Measurements from ENCODE around the gene PAXIP1.

DNA sequence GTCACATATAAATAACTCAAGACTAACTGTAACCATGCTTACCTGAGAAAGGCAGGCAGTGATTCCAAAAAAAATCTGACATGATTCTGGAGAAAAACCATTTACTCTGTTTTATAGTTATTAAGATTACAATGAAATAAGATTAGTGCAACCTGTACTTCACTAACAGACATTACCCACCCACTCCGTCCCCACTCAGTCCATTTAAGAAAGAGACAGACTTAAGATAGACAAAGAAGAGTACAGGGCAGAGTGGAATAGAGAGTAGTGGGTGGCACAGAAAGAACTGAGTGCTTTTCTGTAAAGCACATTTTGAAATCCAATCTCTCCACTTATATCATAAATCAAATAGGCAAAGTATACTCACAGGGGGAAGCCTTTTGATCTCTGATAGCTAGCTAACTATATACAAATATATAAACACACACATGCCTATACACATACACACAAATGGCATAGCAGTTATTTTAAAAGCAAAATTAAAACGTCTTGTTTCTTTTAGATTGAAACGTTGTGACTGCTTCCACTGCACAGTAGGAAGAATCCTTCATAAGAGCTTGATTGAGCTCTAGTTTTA lies 11.9 kb downstream of the PAXIP1 start:
- TF ChIP-seq, protein P1, sequence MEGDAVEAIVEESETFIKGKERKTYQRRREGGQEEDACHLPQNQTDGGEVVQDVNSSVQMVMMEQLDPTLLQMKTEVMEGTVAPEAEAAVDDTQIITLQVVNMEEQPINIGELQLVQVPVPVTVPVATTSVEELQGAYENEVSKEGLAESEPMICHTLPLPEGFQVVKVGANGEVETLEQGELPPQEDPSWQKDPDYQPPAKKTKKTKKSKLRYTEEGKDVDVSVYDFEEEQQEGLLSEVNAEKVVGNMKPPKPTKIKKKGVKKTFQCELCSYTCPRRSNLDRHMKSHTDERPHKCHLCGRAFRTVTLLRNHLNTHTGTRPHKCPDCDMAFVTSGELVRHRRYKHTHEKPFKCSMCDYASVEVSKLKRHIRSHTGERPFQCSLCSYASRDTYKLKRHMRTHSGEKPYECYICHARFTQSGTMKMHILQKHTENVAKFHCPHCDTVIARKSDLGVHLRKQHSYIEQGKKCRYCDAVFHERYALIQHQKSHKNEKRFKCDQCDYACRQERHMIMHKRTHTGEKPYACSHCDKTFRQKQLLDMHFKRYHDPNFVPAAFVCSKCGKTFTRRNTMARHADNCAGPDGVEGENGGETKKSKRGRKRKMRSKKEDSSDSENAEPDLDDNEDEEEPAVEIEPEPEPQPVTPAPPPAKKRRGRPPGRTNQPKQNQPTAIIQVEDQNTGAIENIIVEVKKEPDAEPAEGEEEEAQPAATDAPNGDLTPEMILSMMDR (conservative IDR thresholded peaks at IDR 0.05; ENCODE audit: low read depth, low read length) = no peak
- no peak for TF ChIP-seq EZH2 (IDR thresholded peaks at IDR 0.05; ENCODE audit: borderline replicate concordance, low read depth, low read length, poor library complexity, severe bottlenecking)
